DMS153 treated with DMSO at 0.1 percent for 48 hours (cell line): Measurements from ENCODE around the gene NADK2.
A peak's percentile ranks its signal among the peaks of the same experiment; 100 is the strongest.
"Not testable (repeated sequence)": the region's sequence is repeated elsewhere in the genome, so short reads cannot be mapped to it uniquely, and the experiment has no call there.

Source experiments
- DNase-seq: peaks from one replicate; lab custom pipeline; 2025; ENCODE audit not compliant: unreplicated experiment; lab: John Stamatoyannopoulos, UW

The NADK2 gene

DNA sequence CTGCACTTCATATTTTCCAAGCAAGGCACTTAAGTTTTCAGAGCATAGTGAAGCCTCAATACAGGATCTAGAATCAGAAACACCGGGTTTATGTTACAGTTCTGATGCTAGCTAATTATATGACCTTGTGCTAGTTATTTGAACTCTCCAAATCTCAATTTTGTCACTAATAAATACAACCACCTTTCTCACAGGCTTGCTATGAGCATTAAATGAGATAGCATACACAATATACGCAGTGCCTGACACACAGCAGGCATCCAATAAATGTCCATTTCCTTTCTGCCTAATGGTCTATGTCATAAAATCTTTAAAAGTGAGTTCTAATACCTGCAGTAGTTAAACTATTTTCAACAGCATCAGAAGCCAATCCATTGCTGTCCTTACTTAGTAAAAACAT is 32.9 kb downstream of the NADK2 start:
- no peak for DNase-seq

DNA sequence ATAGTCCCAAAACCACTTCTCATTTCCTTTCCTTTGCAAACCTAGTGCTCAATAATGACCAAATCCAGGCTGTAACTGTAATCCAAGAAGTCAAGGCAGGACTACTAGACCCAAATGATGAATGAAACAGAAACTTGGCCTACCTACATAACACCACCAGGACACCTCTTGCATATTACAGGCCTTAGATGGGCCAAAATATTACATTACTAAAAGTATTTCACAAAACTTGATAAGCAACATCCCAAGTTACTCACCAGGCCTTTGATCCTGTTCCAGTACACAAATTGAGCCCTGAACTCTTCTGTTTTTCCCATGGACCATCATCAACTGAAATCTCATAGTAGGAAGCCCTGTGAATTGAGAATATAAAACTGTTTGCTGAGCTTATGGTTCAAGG is 34.8 kb downstream of the NADK2 start:
- DNase-seq: no peak

DNA sequence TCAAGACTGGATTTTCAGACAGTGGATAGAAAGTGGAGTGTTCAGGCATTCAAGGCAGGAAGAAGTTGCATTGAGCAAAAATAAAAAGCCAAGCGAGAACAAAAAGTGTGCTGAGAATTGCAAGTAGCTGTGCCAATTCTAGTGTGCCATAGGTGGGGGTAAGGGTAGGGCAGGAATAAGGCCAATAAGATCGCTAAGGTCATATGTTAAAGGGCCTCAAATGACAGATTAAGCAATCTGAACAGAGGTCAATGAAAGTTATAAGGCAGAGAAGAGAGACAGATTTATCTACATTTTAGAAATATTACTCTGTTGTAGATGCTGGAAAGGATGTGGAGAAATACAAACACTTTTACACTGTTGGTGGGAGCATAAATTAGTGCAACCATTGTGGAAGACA is 36.4 kb downstream of the NADK2 start:
- DNase-seq: no peak

DNA sequence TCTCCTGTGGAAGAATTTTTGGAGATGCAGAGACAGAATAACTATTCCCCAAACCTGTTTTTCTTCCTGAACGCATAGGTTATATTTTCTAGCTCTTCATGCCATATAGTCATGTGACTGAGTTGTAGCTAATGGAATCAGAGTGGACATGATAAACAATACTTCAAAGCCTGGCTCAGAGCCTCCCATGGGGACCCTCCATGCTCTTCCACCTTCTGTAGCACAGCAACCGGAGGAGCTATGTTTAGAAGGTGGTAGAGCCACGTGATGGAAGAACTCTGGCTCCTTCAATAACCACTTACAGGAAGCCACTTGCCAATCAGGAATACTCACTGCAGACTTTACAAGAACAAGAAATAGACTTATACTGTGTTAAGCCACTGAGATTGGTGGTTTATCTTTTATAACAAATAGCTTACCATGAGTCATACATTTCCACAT is 39.2 kb downstream of the NADK2 start:
- no peak for DNase-seq

DNA sequence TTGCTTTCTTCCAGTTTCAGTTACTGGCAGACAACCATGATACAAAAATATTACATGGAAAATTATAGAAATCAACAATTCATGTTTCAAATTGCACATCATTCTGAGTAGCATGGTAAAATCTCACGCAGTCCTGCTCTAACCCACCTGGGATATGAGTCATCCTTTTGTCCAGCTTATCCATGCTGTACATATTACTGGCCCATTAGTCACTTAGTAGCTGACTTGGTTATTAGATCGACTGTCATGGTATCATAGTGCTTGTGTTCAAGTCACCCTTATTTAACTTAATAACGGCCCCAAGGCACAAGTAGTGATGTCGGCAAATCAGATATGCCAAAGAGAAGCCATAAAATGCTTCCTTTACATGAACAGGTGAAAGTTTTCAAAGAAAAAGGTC is 41.2 kb downstream of the NADK2 start:
- no peak for DNase-seq

DNA sequence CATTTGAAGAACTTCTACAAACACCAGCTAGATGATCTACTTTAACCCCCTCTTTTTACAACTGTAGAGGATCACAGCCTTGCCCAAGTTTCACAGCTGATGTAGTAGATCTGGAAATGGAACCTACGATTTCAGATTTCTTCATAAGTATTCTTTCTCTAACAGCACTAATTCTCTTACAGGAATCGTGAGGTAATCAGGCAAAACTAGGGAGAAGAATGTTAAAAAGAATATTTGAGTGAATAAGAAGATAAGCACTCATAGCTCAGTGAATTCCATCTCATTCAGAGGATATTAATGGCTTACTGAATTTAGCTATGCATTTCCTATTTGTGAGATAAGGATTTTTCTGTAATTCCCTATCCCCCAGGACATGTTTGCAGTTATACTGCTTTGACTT is 42.1 kb downstream of the NADK2 start:
- DNase-seq: no peak

DNA sequence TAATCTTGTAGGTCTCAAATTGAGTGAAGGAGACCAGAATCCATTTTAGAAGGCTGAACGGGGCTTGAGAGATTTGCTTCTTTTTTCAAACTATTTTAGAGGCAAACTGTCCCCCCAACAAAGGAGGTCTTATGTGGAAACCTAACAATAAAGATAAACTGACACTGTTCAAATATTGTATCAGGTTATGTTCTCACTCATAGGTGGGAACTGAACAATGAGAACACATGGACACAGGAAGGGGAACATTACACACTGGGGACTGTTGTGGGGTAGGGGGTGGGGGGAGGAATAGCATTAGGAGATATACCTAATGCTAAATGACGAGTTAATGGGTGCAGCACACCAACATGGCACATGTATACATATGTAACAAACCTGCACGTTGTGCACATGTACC is 42.9 kb downstream of the NADK2 start:
- not testable (repeated sequence) for DNase-seq

DNA sequence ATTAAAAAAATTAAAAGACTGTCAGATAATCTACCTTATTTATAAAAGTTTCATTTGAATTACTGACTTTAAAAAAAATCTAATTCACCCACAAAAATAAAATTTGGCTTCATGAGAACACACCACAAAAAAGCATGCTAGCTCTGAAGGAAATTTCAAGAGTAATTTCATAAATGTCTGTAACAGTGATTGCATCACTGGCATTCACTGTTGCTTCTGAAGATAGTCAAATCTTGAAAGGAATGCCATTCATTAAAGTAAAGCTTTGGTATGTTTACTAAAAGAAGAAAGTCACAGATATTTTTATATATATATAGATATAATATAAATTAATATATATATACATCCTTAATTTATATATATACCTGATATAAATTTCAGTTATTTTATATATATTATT is 43.4 kb downstream of the NADK2 start:
- no peak for DNase-seq

DNA sequence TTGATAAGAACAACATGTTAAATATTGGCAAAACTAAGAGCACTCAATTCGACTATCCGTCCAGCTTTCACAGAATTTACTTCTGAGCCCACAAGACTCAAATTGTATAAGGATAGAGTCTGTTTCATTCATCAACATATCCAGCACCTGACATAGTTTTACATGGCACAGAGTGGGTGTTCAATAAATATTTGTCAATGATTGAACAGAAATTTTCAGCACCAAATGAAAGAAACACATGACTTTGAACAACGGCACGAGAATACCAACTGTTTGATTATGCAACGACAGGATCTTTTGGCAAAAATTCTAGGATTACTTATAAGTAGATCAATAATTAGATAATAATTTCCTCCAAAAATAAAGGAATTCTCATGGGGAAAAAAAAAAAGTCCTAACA is 48.0 kb downstream of the NADK2 start:
- no peak for DNase-seq

DNA sequence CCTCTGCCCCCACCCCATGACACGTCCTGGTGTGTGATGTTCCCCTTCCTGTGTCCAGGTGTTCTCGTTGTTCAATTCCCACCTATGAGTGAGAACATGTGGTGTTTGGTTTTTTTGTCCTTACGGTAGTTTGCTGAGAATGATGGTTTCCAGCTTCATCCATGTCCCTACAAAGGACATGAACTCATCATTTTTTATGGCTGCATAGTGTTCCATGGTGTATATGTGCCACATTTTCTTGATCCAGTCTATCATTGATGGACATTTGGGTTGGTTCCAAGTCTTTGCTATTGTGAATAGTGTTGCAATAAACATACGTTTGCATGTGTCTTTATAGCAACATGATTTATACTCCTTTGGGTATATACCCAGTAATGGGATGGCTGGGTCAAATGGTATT is 57.3 kb downstream of the NADK2 start:
- not testable (repeated sequence) for DNase-seq

DNA sequence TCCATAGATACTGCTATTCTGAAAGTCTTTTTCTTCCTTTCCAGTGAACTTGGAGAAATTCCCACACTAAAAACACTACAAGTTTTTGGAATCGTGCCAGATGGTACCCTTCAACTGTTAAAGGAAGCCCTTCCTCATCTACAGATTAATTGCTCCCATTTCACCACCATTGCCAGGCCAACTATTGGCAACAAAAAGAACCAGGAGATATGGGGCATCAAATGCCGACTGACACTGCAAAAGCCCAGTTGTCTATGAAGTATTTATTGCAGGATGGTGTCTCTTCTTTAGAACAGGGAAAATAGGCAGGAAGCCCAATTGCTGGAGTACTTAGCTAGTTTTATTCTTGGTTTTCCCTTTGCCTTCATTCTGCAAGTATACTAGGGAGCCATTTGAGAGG is 60.0 kb downstream of the NADK2 start:
- DNase-seq: no peak

DNA sequence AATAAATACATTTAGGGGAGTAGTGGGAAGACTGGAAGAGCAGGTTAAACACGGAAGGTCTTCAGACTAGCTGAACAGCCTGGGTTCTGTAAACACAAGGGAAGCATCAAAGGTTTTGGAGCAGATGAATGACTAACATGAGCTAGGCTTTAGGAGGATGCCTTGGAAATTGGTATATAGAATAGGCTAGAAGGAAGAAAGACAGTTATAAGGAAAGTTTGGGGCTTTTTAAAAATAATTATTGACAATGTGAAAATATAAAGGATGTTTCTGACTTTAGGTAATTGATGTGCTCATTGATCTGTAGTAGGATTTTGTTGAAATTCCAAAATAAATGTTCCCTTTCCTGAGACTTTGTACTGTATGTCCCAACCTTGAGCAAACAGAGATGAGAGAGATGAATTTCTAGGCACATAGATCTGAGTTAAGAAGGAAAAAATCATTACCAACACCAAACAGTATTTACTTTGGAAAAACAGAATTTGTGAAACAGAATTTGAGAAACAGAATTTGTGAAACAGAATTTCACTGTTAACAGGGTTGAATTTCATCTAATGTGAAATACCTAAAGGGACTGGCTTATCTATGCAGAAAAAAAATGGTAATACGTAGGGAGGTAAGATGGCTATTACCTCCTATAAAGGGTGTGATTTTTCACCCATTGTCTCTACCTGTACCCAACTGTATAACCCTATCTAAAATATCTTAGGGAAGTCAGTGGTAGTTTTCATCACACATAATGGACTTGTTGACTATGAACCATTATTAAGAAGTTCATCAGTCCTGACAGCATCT is 61.0 kb downstream of the NADK2 start:
- DNase-seq: no peak

DNA sequence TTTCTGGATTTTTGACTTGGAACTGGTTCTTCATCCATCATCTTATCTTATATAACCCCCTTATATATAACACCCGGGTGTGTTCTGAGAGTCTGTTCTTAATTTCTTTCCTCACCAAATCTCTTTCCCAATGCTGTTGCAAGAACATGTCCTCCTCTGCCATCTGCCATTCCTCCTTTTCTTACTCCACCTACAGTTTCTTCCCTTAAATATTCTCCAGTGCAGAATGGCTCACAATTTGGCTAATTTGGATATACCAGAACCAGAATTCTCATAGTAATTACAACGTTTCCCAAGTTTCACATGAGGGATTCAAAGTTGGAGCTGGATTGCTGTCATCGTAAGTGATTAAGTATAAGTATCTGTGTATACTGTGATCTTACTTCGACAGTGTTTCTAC is 61.8 kb downstream of the NADK2 start:
- DNase-seq: no peak

DNA sequence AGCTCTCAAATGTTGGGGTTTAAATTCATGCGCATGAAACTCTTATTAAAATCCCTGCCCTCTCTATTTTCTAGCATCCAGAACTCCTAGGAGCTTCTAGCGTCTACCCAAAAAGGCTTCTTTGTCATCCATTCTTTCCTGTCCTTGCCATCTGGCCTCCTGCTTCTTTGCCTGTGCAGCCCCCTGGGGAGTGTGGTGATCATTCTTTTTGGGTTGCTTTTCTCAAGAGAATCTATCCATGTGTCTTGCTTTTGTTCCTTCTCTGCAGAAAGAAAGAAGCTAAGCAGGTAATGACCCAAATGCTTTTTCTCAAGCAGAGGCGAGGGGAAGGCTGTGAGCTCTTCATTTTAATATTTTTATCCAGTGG is 63.2 kb downstream of the NADK2 start:
- no peak for DNase-seq

DNA sequence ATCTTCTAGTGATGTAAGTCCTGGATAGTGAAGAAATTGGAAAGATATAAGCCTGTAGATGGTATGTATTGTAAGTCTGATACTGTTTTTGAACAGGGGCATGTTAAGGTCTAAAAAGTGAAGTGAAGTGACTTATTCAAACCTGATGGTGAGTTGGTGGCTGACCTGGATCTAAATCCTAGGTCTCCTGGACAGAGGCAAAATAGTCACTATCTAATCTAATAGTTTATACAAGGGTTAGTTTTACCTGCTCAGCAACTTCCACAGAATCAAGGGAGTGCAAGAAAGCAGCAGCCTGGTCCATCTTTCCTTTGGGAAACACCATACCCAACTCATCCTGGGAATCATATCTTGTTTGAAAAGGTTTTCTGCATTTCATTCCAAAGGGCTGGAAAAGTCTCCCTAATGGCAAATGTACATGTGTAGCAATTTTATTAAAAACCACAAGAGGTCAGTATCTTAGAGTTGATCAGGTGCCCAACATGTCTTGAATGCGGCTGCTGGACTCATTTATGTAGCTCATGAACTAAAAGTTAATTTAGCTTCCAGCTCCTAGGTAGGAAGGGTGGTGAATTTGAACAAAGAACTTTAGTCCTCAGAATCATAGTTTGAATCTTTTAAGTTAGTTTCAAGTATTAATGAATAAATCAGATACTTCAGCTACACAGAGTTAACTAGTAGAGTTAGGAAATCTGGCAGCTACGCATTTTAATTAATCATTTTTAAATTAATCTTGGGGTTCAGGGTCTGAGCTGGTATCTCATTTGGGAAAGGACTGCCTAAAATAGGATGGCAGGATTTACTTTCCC is 63.8 kb downstream of the NADK2 start:
- DNase-seq: peak; percentile 60

DNA sequence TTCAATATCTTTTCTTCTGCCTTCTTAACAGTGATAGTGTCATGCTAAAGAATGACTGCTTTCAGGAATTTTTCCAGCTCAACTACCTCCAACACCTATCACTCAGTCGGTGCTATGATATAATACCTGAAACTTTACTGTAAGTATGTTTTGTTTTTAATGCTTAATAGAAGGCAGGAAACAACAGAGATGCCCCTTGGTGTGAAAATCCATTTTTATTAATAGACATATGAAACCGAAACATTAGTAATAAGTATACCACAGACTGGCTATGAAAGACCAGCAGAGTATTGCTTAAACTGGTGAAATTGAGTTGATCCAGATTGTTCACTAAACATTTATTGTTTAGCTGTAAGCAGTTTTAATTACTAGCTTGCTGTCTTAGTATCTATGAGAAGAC is 64.6 kb downstream of the NADK2 start:
- DNase-seq: no peak

DNA sequence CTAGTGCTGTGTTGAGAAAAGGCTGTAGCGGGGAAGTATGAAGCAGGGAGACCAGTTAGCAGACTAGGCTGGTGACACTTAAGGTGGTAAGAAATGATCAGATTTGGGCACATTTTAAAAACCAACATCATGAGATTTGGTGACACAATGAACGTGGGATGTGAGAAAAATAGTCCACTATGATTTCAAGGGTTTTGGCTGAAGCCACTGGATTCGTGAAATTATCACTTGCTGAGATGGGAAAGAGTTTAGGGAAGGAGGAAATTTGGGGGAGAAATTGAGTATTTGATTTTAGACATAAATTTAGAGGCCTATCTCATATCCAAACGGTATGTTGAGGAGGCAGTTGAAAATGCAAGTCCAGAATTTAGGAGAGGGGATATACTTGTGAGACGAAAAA is 66.7 kb downstream of the NADK2 start:
- DNase-seq: no peak

DNA sequence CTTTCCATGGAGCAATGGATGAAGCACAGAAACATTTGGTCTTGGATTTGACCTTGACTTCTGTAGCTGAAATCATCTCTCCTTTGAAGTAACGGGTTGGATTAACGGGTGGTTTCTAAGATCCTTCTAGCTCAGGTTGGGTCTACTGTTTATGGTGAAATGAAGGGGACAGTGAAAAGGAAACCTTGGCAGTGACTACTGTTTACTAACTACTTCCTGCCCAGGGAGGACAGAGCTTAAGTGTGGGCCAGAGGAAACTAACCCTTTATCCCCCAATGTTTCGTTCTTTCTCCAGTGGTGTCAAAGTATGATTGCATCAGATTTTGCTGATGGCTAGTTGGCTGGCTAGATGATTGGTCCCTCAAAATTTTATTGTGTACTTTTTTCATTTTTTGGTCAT is 67.6 kb downstream of the NADK2 start:
- no peak for DNase-seq

DNA sequence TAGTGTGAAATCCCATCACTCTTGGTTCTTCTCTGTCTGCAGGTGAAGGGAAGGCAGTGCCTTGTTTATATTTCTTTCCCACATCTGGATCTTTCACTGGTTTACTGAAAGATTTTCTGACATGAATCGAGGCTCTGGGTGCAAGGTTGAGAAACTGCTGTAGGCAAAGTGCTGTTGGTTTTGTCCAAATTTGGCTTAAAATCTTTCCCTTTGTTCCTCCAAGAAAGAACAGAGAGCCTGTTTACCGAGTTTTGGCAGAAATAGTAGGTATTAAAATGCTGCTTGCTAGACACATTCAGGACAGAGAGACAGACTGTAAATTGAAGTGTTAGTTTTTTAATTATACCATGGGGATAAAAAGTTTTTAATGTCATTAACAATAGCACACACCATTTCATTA is 68.3 kb downstream of the NADK2 start:
- no peak for DNase-seq

DNA sequence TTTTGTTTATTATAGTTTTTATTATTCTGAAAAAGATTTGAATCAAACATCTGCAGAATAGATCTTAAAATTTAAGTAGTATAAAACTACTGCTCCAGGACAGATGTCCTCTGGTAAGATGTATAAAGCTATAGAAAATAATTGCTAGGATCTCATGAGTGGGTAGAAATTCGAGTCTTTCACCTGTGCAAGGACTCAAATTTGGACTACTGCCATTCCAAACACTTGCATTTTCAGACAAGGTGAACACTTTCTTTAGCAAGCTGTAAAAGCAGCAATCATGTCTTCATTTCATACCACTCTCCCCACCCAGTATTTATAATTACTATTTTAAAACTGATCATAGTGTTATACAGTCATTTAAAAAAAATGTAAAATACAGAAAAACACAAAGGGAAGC is 69.1 kb downstream of the NADK2 start:
- DNase-seq: no peak

DNA sequence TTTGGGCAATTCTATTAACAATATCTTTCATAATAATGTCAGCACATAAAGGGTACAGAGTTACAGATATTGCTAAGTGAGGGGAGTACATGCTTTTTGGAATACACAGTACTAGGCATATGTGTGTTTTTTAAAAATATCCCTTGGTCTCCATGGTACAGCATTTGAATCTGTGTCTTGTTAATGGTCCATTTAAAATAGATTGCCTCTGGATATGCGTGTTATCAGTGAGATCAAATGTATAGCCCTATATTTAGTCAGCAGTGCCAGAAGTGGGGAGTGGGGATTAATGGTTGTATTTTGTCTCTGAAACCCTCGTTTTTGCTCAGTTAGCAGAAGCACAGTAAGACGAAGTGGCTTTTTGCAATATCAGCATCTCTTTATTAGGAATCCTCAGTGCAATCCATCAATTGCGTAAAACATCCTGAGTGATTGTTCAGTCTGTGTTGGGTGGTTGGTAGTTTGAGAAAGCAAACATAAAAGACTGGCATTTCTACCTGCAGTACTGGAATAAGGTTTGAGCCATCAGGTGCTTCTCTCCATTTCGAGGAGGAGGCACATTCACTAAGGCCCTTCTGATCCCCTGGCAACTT is 70.8 kb downstream of the NADK2 start:
- no peak for DNase-seq

DNA sequence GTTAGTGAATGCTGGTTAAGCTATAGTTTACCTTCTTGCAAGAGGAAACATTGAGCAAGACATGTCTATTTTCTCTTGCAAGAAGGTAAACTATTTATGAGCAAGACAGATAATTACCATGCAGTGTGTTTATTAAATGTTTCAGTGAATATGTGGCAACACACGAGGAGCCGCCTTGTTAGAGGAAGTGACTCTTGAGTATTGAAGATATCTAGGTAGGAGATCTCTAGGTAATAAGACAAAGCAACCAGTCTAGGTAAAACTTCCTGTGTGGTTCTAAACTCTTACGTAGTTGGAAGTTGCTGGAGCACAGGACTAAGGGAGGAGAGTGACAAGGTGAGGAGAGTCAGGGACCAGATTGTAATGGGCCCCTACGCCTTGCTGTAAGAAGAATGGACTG is 73.0 kb downstream of the NADK2 start:
- no peak for DNase-seq
